HG03066 (cell line): ENCODE data around the gene PRKN.

Experiments used
- ATAC-seq: cut with Tn5 transposase; IDR thresholded peaks from one replicate; pipeline ENCODE4 v1.9.1; 2021; ENCODE audit warnings: low read depth; ENCODE audit not compliant: unreplicated experiment

Gene PRKN

DNA sequence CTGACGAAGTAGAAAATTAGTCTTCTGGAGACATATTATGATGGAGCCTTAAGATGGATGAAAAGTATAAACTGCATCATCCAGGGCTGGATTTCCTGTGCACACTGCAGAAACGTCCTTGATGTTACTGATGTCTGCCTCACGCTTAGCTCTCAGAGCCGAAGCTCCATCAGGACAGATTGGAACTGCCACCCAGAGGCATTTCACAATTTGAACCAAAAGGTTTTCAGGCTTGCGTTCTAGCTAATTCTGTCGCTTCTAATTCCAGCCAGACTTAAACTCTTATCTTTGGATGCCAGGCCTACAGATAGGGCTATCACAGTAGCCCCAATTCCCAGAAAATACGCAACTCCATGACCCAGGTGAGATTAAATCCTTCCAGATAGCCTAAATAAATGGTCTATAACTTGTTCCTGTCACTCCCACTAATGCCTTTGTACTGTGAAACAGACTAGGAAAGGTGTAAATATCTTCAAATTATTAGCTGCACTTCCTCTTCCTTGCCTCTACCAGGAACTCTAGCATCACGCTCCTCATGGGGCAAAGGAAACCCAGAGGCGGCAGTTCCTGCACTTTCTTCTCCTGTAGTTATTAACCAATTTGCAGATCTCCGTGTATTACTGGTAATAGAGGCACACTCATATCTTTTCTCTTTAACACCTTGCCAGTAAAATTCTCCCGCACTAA lies 634.6 kb downstream of the PRKN start:
- no peak for ATAC-seq

DNA sequence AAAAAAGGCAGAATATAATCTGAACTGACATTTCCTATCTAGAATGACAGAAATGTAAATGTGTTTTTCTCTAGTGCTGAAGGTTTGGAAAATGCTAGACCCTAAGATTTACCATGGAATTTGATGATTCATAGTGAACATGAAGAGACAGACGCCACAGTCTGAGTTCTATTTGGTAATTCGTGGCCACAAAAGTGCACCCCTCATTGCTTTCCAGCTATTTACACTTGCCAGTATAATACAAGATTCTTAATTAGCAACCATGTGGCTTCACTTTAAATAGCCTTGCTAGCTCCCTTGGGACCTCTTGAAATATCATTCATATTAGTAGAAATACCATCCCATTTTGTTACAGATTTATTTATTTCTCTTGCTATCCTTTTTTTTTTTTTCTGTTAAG lies 636.8 kb downstream of the PRKN start:
- no peak for ATAC-seq

DNA sequence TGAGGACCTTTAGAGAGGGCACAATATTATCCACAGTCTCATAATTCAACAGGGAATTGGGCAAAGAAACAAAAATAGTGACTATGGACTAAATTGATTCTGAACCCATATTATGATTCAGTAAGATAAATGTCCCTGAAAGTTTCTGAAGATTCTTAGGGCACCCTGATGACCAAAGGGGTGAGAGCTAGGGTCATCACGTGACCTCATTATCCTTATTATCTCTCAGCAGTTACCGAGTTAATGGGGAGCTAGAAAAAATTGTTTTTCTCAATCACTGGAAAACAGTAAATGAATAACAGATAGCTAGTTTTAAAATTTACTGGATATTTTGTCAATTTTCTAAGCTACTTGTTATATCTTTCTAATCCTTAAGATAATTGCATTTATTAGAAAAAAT lies 639.5 kb downstream of the PRKN start:
- ATAC-seq: no peak

DNA sequence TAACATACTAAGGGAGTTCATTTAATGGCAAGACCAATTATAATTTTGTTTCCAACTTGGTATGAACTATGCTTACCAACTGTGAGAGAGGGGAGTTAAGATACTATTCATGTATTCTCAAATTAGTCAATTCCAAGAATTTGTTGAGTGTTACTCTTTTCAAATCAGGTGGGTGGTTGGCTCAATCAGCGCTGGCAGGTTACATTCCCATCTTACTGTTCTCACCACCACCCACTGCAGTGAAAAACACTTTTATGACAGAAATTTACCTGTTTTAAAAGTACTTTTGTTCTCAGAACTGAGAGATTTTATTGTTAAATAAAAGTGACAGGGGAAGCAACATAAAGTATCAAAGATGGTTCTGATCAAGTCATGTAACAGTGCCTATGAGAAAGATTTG lies 642.0 kb downstream of the PRKN start:
- no peak for ATAC-seq

DNA sequence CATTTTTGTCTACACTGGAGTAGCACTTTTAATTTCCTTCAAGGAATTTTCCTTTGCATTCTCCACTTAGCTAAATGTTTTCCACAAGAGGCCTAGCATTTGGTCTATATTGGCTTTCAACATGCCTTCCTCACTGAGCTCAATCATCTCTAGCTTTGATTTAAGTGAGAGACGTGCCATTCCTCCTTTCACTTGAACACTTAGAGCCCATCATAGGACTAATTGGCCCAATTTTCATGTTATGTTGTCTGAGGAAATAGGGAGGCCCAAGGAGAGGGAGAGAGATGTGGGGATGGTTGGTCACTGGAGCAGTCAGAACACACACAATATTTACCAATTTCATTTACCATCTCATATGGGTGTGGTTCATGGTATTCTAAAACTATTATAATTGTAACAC lies 645.0 kb downstream of the PRKN start:
- ATAC-seq: no peak

DNA sequence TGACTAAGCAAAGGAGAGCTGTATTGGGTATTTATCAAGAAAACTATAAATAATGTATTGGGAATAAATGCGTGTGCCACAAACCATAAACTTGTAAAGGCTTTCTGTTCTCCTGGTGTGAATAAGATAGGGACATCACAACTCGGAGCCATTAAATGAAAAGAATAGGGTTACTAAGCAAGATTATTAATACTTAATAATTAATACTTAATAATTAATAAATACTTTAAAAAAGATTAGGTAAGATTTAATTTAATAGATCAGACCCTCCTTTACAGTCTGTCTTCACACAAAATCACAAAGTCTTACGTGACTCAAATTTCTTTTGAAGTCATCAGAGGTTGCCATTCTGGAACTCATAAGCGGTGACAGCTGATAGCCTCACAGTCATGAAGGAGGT lies 648.9 kb downstream of the PRKN start:
- ATAC-seq: no peak

DNA sequence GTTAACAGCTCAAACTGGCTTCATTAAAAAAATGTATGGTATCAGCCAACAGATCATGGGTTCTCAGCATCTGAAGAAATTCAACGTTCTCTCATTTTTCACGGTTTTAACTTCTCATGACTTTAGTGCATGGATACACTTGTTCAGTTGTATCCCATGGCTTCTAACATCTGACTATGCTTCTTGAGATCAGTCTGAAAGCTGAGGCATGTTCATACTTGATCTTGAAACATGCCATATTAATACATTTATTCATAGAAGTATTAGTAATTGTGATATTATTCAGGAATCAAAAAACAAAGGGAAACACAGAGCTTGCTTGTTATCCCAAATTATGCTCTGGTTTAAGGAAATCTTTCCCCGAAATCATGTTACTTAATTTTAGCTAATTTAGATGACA lies 649.4 kb downstream of the PRKN start:
- no peak for ATAC-seq

DNA sequence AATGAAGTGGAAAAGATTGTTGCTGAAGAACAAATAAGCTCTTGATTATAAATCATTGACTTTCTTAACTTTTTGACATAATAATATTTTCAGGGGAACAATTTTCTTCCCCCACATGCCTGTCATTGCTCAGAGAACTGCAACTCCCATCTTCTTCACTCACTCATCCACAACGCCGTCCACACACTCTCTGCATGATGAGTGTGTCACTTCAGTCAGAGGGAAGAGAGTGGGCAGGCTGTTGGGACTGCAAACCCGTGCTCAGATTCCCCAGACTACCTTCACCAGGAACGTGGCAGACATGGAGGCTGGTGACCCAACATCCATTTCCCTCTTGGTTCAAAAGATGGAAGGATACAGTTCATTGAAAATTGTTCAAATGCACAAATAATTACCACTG lies 650.8 kb downstream of the PRKN start:
- ATAC-seq: no peak

DNA sequence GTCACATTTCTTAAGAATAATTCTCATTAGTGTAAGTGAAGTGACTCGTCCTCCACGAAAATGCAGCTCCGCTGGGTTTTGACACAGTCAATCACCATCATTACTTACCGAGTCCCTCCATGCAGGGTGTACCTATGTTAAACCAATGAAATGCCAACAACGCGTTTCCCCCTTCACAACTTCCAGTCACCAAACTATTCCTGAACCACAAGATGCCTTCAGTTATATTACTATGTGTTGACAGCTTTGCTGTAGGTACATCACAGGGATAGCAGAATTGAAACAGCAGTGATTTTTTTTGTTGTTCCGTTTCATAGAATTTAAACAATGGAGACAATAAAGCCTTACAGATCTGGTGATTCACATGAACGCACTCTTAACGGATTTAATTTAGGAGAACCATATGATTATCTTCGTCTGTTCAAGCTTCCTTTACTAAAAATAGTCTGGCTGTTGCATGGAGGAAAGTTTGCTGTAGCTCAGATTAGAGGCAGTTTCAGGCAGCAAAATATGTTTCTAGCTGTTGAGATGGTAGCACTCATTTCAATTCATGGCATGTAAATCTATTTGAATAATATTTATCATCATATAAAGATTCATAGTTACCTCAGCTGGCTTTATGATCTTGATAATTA lies 652.8 kb downstream of the PRKN start:
- ATAC-seq: no peak

DNA sequence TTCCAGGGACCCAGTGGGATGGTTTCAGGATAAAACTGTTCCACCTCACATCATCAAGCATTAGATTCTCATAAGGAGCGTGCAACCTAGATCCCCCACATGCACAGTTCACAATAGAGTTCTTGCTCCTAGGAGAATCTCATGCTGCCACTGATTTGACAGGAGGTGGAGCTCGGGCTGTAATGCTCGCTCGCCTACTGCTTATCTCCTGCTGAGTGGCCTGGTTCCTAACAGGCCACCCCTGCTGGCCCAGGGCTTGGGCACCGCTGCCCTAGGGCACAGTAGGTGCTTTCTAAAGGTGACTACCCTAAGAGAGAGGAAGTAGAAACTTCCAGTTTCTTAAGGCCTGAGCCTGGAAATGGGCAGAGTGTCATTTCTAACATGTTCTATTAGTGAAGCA lies 656.9 kb downstream of the PRKN start:
- ATAC-seq: no peak

DNA sequence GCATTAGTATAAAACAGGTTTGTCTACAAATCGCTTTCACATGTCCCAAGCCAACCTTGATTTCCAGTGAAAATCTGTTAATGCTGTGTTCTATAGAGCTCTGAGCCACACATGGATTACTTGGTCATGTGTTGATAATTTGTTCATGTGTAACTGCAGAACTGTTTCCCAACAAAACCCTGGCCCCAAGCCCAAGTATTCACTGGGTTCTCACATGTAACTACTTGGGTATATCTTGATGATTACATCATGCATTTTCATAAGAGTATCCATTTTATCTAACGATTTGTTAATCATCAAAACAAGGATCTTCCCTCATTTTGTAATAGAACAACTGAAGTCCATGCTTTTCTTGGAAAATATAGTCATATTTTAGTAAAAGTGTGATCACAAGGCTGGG lies 657.6 kb downstream of the PRKN start:
- no peak for ATAC-seq

DNA sequence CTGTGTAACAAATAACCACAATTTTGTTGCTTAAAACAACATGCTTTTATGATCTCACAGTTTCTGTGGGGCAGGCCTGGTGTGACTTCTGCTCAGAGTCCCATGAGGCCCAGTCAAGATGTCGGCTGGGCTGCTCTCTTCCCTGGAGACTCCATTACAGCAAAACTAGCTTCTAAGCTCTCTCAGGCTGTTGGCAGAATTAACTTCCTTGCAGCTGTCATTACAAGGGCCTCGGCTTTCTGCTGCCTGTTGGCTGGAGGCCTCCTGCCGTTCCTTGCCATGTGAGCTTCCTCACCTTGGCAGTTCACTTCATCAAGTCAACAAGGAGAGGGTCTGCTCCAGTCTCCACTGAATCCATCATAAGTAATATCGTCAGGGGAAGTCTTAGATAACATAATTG lies 659.2 kb downstream of the PRKN start:
- ATAC-seq: no peak

DNA sequence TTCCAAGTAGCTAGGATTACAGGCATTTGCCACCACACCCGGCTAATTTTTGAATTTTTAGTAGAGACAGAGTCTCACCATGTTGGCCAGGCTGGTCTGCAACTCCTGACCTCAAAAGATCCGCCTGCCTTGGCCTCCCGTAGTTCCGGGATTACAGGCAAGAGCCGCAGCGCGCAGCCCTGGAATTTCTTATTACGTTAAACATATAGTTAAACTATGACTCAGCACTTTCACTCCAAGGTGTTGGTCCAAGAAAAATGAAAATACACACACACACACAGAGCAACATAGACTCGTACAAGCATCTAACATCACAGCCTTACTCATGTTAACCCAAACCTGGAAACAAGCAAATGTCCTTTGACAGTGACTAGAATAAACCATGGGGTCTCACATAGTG lies 663.9 kb downstream of the PRKN start:
- ATAC-seq: no peak

DNA sequence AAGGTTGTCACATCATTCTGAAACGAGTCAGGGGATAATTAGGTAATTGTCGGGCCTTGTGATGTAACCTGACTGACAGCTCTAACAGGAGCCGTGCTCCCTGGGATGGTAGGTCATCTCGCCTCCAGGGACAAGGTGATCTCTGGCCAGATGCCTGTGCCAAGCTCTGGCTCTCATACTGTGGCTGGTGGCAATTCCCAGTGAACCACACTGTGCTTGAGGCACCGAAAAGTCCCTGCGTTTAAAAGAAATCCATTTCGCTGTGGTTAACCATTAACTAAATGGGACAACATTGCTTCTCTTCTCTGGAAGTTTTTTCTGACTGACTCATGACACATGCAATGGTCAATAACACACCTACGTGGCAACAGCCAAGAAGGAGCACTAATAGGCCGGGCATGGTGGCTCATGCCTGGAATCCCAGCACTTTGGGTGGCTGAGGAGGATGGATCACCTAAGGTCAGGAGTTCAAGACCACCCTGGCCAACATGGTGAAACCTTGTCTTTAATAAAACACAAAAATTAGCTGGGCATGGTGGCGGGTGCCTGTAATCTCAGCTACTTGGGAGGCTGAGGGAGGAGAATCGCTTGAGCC lies 669.2 kb downstream of the PRKN start:
- ATAC-seq: no peak

DNA sequence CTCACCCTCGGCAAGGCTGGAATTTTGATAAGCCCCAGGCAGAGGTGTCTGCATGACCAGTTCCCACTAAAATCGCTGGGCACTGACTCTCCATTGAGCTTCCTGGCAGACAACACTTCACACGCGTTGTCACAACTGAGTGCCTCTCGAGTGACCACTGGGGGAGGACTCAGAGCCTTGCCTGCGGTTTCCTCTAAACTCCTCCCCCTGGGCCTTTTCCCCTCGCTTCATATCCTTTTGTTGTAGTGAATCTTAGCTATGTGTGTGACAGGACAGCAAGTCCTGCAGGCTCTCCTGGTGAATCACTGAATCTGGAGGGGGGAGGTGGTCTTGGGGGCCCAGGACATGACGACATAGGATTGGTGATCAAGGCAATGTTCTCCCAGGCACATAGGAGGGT lies 670.8 kb downstream of the PRKN start:
- no peak for ATAC-seq

DNA sequence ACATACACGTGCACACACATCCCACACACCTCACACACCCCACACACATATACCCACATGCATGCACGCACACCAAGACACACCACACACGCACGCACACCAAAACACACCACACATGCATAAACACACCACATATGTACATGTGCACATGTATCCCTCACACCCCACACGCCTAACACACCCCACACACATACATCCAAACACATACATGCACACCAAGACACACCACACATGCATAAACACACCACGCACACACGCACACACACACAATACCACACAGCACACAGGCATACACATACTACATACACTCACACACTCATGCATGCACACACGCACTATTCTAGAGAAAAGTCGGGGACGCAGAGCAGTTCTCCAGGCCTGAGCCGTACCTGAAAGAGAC lies 671.5 kb downstream of the PRKN start:
- no peak for ATAC-seq

DNA sequence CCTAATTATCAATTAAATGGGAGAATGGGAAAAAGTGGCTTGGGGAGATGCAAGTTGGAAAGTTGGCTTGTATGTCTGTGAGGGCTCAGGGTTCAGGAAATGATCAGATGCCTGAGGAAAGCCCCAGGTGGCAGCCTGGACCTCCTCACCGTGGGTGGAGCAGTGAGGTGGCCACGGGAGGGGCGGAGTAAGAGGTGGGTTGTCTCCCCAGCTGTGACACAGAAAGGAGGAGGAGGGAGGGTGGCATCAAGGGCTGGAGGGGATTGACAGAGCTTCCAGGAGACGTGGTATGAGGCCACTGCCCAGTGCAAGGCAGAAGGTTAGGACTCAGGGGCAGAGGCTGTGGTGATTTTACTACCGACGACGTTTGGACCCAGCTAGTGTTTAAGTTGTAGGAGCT lies 672.2 kb downstream of the PRKN start:
- no peak for ATAC-seq

DNA sequence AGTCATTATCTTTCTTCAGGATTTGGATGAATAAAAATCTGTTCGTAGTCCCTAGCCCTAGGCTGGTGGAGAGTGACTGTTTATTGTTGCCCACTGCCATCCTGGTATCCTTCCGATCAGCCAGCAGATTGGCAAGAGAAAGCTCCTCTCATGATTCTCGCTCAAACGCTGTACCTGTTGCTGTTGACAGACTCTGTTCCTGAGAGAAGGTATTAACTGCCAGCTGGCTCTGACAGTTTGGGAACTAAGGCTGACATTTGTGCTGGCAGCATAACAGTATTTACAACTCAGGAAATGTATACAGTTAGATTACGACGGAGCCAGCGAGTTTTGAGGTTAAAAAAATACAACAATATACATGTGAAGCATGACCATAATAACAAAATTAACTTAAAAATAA lies 674.5 kb downstream of the PRKN start:
- no peak for ATAC-seq

DNA sequence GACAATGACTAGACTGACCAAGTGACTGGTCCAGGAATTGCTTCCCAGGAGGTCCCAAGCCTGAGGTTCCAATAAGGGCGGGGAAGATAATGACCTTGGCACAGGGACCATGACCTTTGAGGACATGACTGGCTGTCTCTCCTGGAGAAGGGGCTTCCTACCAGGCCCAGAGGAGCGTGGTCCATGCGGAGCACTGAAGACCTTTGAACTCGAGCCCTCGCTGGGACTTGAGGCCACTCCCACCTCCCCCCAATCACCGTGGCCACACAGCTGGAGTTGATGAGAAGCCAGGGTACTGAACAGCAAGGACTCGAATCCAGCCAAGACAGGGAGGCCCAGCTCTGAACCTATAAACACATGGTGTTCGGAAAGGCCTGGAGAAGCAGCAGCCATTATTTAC lies 677.0 kb downstream of the PRKN start:
- no peak for ATAC-seq

DNA sequence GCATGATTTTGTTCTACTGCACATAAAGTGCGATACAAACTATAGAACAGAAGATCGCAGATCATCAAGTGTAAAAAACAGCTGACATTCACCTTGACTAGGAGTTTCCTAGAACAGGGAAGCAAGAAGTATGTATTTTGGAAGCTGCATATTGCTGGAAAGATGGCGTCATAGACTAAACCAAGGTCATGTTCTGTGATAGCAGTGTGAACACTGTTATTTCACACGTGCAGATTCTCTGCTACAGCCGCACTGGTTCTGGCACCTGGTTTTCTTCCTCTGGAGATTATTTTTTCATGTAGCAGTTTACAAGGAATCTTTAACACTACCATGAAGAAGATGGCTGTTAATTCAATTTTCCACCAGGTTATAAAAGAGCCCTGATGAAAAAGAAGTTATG lies 681.2 kb downstream of the PRKN start:
- no peak for ATAC-seq

DNA sequence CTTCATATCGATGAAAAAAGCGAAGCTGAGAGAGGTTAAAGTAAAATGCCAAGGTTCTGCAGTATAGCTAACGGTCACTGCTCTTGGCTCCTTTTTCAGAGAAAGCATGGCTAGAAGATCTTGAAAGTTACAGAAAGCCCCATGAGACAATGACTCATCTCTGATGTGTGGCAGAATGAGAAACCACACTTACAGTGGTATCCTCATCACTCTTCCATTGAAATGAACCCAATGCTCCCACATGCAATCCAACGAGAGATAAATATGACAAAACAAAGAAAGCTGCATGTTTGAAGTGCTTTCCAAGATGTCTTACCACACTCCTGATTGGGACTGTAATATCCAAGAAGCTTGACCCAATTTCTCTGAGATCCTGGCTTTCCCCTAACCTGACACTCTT lies 694.9 kb downstream of the PRKN start:
- no peak for ATAC-seq

DNA sequence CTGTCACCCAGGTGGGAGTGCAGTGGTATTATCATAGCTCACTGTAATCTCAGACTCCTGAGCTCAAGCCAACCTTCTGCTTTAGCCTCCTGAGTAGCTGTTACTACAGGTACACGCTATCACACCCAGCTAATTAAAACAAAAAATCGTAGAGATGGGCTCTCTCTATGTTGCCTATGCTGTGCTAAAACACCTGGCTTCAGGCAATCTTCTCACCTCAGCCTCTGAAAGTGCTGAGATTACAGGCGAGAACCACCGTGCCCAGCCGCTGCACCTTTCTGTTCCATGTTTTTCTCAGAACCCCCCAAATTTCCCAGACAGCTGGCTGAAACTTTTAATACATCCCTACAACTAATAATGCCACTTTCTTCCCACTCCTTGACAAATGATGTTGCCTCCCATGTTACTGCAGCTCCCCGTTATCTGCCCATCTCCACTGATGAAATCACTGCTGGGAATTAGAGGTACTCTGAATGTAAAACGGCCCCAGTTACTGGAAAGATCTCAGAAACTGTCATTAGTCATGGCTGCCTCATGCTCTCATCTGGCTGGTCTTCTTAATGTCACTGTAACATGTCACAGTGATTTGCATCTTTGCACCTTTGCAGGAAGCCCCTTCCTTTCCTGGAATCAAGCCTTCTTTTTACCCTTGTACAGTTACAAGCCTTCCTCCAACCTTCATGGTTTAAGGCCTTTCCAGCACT lies 697.5 kb downstream of the PRKN start:
- ATAC-seq: no peak
